ENCODE data around the gene OR1D5. TPM values are rescaled to one million over a fixed set of nuclear protein-coding genes. Genes with fewer than 3 reads are reported as not detected.

OR1D5 gene
- total RNA-seq, 1 experiment from 2014 or later = not detected

- peaks cover 12% of the 10 kb centered on the region for H3K27me3 Mint-ChIP-seq (ENCODE audit: low read depth)
- Histone ChIP-seq H4K5ac (ENCODE audit: insufficient read length, low read depth, low read length) (no peak overlapping the region), H4K20me1 (ENCODE audit: control insufficient read depth, insufficient read depth, insufficient read length) (no peaks in the 10 kb centered on the region), H2BK12ac (ENCODE audit: insufficient read length, low read depth, low read length) (no peak overlapping the region), H3K27ac (ENCODE audit: insufficient read length, low read depth, low read length) (no peak overlapping the region), H2AK5ac (ENCODE audit: insufficient read length, low read length) (no peak overlapping the region), H3K79me1 (ENCODE audit: insufficient read depth, low read depth, low read length, poor library complexity, severe bottlenecking) (no peaks in the 10 kb centered on the region), H2BK120ac (ENCODE audit: low read depth, low read length, poor library complexity, severe bottlenecking) (no peak overlapping the region), H3K14ac (ENCODE audit: insufficient read depth, low read length) (no peak overlapping the region), H3K56ac (ENCODE audit: insufficient read length, low read depth, low read length) (no peak overlapping the region), H3T11ph (ENCODE audit: low read length) (no peak overlapping the region), H3K23ac (ENCODE audit: insufficient read length, low read depth, low read length) (no peak overlapping the region), H3K4ac (ENCODE audit: low read depth, low read length) (no peak overlapping the region), H2BK5ac (ENCODE audit: insufficient read length, low read length) (no peak overlapping the region), H2BK15ac (ENCODE audit: low read depth, low read length) (no peak overlapping the region), H3K4me1 (ENCODE audit: insufficient read depth, low read length) (no peaks in the 10 kb centered on the region), H3K9ac (ENCODE audit: extremely low read depth, insufficient read length, low read length) (no peak overlapping the region), H3K79me2 (ENCODE audit: insufficient read depth, low read length) (no peaks in the 10 kb centered on the region), H3K27me3 (ENCODE audit: insufficient read depth, low read length) (no peaks in the 10 kb centered on the region), H3K23me2 (ENCODE audit: insufficient read length, low read depth, low read length, poor library complexity, severe bottlenecking) (no peaks in the 10 kb centered on the region), H2BK20ac (ENCODE audit: low read depth, low read length, poor library complexity, severe bottlenecking) (no peak overlapping the region), H3K9me3 (ENCODE audit: control insufficient read depth, low read depth, low read length) (no peaks in the 10 kb centered on the region), H3K18ac (ENCODE audit: insufficient read length, low read depth, low read length) (no peak overlapping the region), H3K4me2 (ENCODE audit: insufficient read depth, insufficient read length, low read length) (no peak overlapping the region), H4K8ac (replicated peaks; ENCODE audit: insufficient read length, low read depth, low read length) (no peak overlapping the region), H2AFZ (ENCODE audit: low read length) (no peak overlapping the region), H4K91ac (ENCODE audit: insufficient read length, low read depth, low read length) (no peak overlapping the region)
- no peak overlapping the region for H3K4me3 Mint-ChIP-seq
- WGBS (ENCODE audit: extremely low coverage, insufficient read length, low lambda C conversion rate) = no CpG with 5 or more reads among the region's 6 CpGs
- H3K9me3 Mint-ChIP-seq = peaks cover 26 to 28% of the 10 kb centered on the region in 2 experiments
- no peak for TF ChIP-seq CTCF (conservative IDR thresholded peaks at IDR 0.05)
- no peak for DNase-seq
- H3K27ac Mint-ChIP-seq = no peak overlapping the region
- H3K4me1 Mint-ChIP-seq = no peaks in the 10 kb centered on the region
- H3K36me3 Mint-ChIP-seq (ENCODE audit: insufficient read depth in 1 of 3, low read depth in 3 of 3) = peaks cover 4 to 6% (median 4%) of the 10 kb centered on the region in 3 experiments; a peak in 5 of 7 replicates
Observed at GRCh38 chr17:3039736-3040135, 23.7 kb downstream of the OR1D5 start.

Data from H9 (cell line).